ENCODE results near the gene ARHGAP1.

Gene ARHGAP1

DNA sequence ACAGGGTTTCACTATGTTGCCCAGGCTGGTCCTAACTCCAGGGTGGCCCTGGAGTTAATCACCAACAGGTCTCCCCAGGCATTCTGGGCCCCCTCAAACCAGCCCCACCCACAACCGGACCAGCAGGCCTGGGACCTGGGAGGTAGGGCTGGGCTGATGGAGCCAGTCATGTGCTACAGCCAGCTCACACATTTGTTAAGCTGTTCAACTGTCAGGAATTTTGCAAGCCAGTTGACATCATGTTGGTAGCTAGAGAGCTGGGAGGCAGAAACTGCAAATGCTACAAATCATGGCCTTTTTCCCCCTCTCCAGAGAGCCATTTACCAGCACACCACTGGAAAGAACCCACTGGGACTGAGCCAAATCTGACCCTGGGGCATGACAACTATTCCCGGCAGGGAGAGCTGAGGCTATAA, 6.8 kb downstream of the ARHGAP1 start:
- DNase-seq: peak in 3 of 14 donors; percentile 53 to 85 (median 59)

- no peak for DNase-seq
Observed at GRCh38 chr11:46692450-46692849, 8.0 kb downstream of the ARHGAP1 start.

- DNase-seq: no peak
Observed at GRCh38 chr11:46690702-46691101, 9.7 kb downstream of the ARHGAP1 start.

DNA sequence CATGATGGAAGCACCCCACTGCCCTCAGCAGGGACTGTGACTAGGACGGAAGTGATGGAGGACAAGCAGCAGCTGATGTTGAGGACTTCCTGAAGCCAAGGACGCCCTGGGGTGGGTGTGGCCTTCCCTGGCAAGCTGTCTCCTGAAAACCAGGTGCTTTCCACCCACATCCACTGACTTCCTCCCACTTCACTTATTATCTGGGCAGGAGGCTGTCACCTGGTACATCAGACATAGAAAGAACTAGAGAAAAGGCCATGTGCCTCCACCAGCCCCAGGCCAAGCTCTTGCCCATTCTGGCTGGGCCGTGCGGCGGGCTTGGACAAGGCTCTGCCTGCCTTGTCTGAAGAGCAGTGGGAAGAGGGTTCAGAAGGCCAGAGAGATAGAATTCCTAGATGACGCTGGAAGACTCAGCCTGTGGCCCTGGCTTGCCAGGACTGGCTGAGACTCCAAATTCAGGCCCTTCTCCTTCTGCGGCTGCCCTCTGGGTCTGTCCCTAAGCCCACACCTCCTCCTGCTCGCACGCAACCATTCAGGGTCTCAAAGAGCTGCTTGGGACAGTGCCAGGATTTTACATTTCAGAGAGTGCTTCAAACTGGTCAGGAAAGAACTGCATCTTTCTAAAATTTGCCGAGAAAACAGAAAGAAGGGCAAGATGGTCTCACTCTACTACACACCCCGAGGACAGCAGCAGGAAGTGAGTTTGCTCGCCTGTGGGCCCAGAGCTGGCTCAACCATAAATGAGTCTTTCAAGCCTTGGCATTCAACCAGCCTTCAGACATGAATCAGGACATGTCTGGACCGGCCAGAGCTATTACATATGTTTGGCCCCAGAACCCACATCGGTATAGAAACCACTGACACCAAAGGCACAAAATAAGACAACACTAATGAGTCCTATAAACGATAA, 13.3 kb downstream of the ARHGAP1 start:
- peak in 1 of 14 donors; percentile 32 for DNase-seq

- peak in 1 of 14 donors; percentile 77 for DNase-seq
Observed at GRCh38 chr11:46684367-46684766, 16.1 kb downstream of the ARHGAP1 start.

GRCh38 chr11:46682773-46683752, 17.4 kb downstream of the ARHGAP1 start:
- DNase-seq: no peak

GRCh38 chr11:46681814-46682213, 18.6 kb downstream of the ARHGAP1 start:
- DNase-seq: no peak

DNA sequence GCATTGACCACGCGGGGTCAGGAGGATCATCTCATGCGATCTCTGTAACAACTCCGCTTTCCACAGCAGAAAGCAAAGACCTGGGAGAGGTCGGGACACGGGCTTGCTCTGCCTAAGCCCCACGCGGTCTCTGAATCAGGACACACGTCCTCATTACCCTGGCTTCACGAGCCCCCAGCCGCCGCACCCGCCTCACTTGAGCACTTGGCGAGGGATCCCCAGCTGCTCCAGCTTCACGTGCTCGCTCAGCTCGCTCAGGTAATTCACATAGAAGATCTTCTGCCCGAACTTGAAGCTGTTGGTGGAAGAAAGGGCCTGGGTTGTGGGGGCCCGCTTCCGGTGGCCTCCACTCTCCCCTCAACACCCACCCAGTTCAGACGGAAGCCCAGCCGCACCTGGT, 19.6 kb downstream of the ARHGAP1 start:
- no peak for DNase-seq

DNA sequence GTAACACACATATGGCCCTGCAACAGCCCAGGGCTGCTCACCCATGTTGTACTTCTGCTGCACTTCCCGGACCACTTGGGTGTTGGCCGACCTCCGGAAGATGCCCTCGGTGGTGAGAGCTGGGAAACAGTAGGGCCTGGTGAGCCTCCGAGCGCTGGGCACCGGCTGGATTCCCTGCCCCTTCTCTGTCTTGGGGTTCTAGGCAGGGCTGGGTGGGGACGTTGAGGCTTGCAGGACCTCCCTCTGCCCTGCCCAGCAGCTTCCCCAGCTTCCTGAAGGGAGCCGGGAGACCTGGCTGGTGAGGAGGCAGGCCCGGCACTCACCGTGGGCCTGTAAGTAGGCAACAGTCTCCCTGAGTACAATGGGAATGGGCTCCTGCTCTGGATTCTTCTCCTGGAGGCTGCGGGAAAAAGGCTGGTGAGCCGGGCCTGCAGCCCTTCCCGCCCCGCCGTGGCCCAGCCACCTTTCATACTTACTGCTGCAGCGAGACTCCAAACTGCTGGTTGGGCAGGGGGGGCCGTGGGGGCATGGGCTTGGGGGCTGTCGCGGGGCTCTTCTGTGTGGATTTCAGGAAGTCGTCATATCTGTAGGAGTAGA, 20.2 kb downstream of the ARHGAP1 start:
- no peak for DNase-seq

- no peak for DNase-seq
Observed at GRCh38 chr11:46679241-46680163, 20.9 kb downstream of the ARHGAP1 start.

DNA sequence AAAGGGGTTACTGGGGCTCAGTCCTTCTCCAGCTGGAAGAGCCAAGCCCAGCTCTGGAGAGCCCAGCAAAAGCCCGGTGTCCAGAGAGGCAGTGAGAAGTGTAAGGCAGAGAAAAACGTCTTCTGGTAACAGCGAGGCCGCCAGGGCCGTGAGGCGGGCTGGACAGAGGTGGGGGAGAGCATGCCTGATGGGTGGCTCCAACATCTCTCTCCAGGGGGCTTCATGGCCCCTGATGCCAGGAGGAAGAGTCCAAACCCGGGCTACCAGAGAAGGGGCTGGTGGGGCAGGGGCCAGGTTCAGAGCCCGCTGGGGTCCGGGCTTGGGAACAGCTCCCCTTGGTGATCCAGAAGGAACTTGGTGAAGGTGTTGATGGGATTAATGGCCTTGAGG, 21.7 kb downstream of the ARHGAP1 start:
- no peak for DNase-seq

- DNase-seq: no peak
Observed at GRCh38 chr11:46677991-46678740, 22.3 kb downstream of the ARHGAP1 start.

- no peak for DNase-seq
Observed at GRCh38 chr11:46677169-46677568, 23.2 kb downstream of the ARHGAP1 start.

- DNase-seq: peak in 1 of 14 donors; percentile 24
Observed at GRCh38 chr11:46676436-46677158, 23.8 kb downstream of the ARHGAP1 start.

- no peak for DNase-seq
Observed at GRCh38 chr11:46675949-46676348, 24.5 kb downstream of the ARHGAP1 start.

- peak in 8 of 14 donors; percentile 43 to 74 (median 48) for DNase-seq
Observed at GRCh38 chr11:46675288-46675851, 25.0 kb downstream of the ARHGAP1 start.

DNA sequence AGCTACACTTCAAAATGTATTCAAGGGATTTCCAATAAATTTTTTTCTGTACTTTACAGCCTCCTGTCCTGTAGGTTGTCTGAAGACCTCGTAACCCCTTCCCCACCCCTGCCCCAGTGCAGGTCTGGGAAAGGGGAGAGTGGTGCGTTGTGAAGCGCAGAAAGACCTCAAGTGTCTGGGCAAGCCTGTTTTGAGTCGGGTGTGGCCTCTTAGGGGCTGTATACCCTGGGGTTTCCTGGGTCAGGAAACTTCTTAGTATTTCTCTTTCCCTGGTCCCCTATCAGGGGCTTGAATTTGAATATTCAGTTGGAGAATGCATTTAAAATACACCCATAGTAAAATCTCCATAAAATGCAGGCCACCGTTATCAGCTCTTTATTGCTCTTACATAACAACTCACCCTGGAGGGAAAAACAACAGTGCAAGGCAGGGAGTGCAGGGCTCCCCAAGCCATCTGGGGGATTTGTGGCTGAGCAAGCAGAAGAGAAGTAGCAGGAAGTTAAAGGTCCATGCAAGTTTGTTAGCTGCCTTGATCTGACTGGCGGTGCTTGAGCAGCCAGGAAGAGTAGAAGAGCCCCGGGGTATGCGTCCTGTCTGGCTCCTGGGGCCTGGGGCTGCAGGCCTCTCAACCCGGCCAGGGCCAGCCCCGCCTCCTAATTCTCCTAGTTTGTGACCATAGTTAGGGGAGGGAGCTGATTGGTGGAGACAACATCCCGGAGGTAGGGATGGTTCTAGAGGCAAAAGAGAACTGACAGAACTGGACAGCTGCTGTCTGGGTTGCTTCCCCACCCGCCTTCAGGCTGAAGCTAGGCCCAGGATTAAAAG, 25.7 kb downstream of the ARHGAP1 start:
- DNase-seq: no peak

DNA sequence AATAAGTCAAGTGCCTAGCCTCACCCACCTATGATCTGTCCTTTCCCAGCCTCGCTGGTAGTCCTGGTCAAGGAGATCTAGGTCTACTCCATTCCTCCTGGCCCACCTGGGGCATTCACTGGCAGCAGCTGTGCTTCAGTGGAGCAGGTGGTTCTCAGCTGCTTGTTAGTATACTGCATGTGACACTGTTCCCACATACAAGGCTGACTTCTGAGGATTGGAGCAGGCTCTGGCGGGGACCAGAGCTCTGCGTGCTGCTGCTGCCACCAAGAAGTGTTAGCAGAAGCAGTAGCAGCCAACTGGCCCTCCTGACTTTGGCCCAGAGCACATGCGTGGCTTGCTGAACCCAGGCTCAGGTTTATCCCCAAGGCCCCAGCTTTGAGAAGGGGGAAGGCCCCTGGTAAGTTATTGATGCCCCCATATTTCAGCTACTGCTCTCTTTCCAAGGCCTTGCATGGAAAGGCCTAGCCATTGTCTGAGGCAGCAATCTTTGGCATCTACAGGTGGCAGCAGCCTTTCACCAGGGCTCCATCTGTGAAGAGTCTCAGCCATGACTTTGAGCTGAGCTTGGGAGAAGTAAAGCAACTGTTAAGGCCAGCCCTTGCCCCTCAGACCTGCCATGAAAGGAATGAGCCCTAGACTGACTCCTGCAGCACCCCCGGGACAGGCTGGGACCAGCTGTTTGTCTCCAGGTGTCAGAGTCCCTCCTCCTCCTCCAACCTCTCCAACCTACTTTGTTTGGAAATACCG, 26.5 kb downstream of the ARHGAP1 start:
- DNase-seq: no peak

Data from C1 segment of cervical spinal cord (tissue), 14 donors.